IMR-90 (cell line): ENCODE results near the gene PAX9. TPM values are rescaled to one million over a fixed set of nuclear protein-coding genes. Genes with fewer than 3 reads are reported as not detected.

Source experiments
- ATAC-seq: fragments of 200-7000 bp; cut with Tn5 transposase; 2 replicates; pipeline ENCODE4 v1.9.1; 2020; ENCODE audit warnings: low read depth, mild to moderate bottlenecking, moderate library complexity
- Bru-seq: library from RNA; stranded (reverse); fragments of 400-500 nt; gene quantifications from one replicate; lab custom pipeline; 2021; lab: Mats Ljungman, UMichigan
- BruChase-seq, 2 experiments: library from RNA; stranded (reverse); fragments of 400-500 nt; gene quantifications; one replicate each; lab custom pipeline; 2021; lab: Mats Ljungman, UMichigan
- BruUV-seq: library from RNA; stranded (reverse); fragments of 400-500 nt; replicated peaks from 2 replicates; lab custom pipeline; 2021; lab: Mats Ljungman, UMichigan
- CTCF ChIA-PET: fragments of 300-600 bp; formaldehyde crosslinking; extraction: SDS; loops from one replicate; lab custom pipeline; 2021; ENCODE audit warnings: antibody characterized with exemption; lab: Yijun Ruan, JAX
- POLR2A ChIA-PET: fragments of 300-600 bp; sonication (Branson Sonifier 250); formaldehyde crosslinking; loops from one replicate; lab custom pipeline; 2022; ENCODE audit warnings: antibody characterized with exemption; ENCODE audit not compliant: unreplicated experiment; lab: Charles Lee
- DNase-seq: peaks from one replicate; pipeline ENCODE4 v3.0.0; 2013
- H2AFZ ChIP-seq: replicated peaks from 2 replicates; pipeline ENCODE3; 2013; ENCODE audit warnings: low read length, mild to moderate bottlenecking; ENCODE audit not compliant: poor library complexity
- H2AK5ac ChIP-seq: 2 replicates; pipeline ENCODE4 v1.6.1; 2013; ENCODE audit warnings: low read depth, low read length, inconsistent platforms
- H2AK9ac ChIP-seq: replicated peaks from 2 replicates; pipeline ENCODE3; 2013; ENCODE audit warnings: mild to moderate bottlenecking, low read depth, low read length, moderate library complexity; ENCODE audit not compliant: poor library complexity
- H2BK120ac ChIP-seq: 2 replicates; pipeline ENCODE4 v1.6.1; 2013; ENCODE audit warnings: low read depth, low read length, inconsistent platforms
- H2BK15ac ChIP-seq: 3 replicates; pipeline ENCODE4 v1.6.1; 2013; ENCODE audit warnings: low read depth, low read length, inconsistent platforms
- H2BK20ac ChIP-seq: 2 replicates; pipeline ENCODE4 v1.6.1; 2013; ENCODE audit warnings: low read depth, mild to moderate bottlenecking, inconsistent platforms, low read length, moderate library complexity
- H2BK5ac ChIP-seq: 2 replicates; pipeline ENCODE4 v1.6.1; 2013; ENCODE audit warnings: mild to moderate bottlenecking, low read depth, low read length, inconsistent platforms; ENCODE audit not compliant: poor library complexity, severe bottlenecking
- H3K14ac ChIP-seq: replicated peaks from 2 replicates; pipeline ENCODE4 v1.6.1; 2013; ENCODE audit warnings: low read depth, low read length, inconsistent platforms
- H3K18ac ChIP-seq: 2 replicates; pipeline ENCODE4 v1.6.1; 2013; ENCODE audit warnings: low read depth, low read length, control low read depth
- H3K23ac ChIP-seq: 2 replicates; pipeline ENCODE4 v1.6.1; 2013; ENCODE audit warnings: low read depth, low read length, inconsistent platforms
- H3K27ac ChIP-seq: 2 replicates; pipeline ENCODE4 v1.5.1; 2013; ENCODE audit warnings: mild to moderate bottlenecking, control low read depth, low read length; ENCODE audit not compliant: insufficient read depth
- H3K27me3 ChIP-seq: 2 replicates; pipeline ENCODE4 v1.6.1; 2013; ENCODE audit warnings: low read length; ENCODE audit not compliant: control insufficient read depth, insufficient read depth
- H3K36me3 ChIP-seq: 2 replicates; pipeline ENCODE4 v1.6.1; 2013; ENCODE audit warnings: low read length, mixed read lengths; ENCODE audit not compliant: control insufficient read depth, insufficient read depth
- H3K4ac ChIP-seq: 2 replicates; pipeline ENCODE4 v1.6.1; 2013; ENCODE audit warnings: low read depth, low read length, inconsistent platforms
- H3K4me1 ChIP-seq: 2 replicates; pipeline ENCODE4 v1.6.1; 2013; ENCODE audit warnings: low read length, mixed read lengths; ENCODE audit not compliant: control insufficient read depth, insufficient read depth
- H3K4me2 ChIP-seq: 2 replicates; pipeline ENCODE4 v1.6.1; 2013; ENCODE audit warnings: low read depth, mild to moderate bottlenecking, control low read depth, low read length, moderate library complexity
- H3K4me3 ChIP-seq: 2 replicates; pipeline ENCODE4 v1.5.1; 2013; ENCODE audit warnings: low read depth, mild to moderate bottlenecking, control low read depth, low read length, moderate library complexity; ENCODE audit not compliant: insufficient read depth
- H3K56ac ChIP-seq: 2 replicates; pipeline ENCODE4 v1.6.1; 2013; ENCODE audit warnings: low read length, inconsistent platforms; ENCODE audit not compliant: insufficient read depth; ENCODE audit errors: extremely low read depth
- H3K79me1 ChIP-seq, 2 experiments: 2 replicates each; pipeline ENCODE4 v1.6.1; 2013; ENCODE audit warnings: low read length in 2 of 2, inconsistent platforms in 1 of 2, low read depth in 1 of 2
- H3K9ac ChIP-seq: 2 replicates; pipeline ENCODE4 v1.6.1; 2013; ENCODE audit warnings: low read depth, low read length, control low read depth
- H3K9me1 ChIP-seq: 2 replicates; pipeline ENCODE4 v1.6.1; 2013; ENCODE audit warnings: low read length, inconsistent platforms; ENCODE audit not compliant: insufficient read depth
- H3K9me3 ChIP-seq: 2 replicates; pipeline ENCODE4 v1.6.1; 2013; ENCODE audit warnings: low read length; ENCODE audit not compliant: control insufficient read depth, insufficient read depth
- H4K20me1 ChIP-seq: 2 replicates; pipeline ENCODE4 v1.6.1; 2013; ENCODE audit warnings: low read length, inconsistent platforms; ENCODE audit not compliant: insufficient read depth
- H4K5ac ChIP-seq: 2 replicates; pipeline ENCODE4 v1.6.1; 2013; ENCODE audit warnings: mild to moderate bottlenecking, low read depth, low read length, control low read depth
- H4K8ac ChIP-seq, 2 experiments: 2 replicates each; pipeline ENCODE4 v1.6.1; 2013; ENCODE audit warnings: low read depth in 2 of 2, low read length in 2 of 2, control low read depth in 1 of 2, inconsistent platforms in 1 of 2
- H4K91ac ChIP-seq: 2 replicates; pipeline ENCODE4 v1.6.1; 2013; ENCODE audit warnings: low read depth, low read length, inconsistent platforms; ENCODE audit not compliant: insufficient read depth
- BHLHE40 ChIP-seq: fragments of 150-350 bp; IDR thresholded peaks from 2 replicates; pipeline ENCODE4 v1.6.1; 2016; ENCODE audit warnings: mild to moderate bottlenecking, low read depth, low read length
- CEBPB ChIP-seq: IDR thresholded peaks from 2 replicates; pipeline ENCODE4 v1.6.1; 2012; ENCODE audit warnings: low read depth, low read length, improper control_type of control experiment
- CHD1 ChIP-seq: IDR thresholded peaks from 2 replicates; pipeline ENCODE4 v1.6.1; 2012; ENCODE audit warnings: low read depth, low read length, improper control_type of control experiment
- FOS ChIP-seq: fragments of 150-350 bp; IDR thresholded peaks from 2 replicates; pipeline ENCODE4 v1.6.1; 2016; ENCODE audit warnings: low read depth, low read length
- MAFK ChIP-seq: IDR thresholded peaks from 2 replicates; pipeline ENCODE4 v1.6.1; 2012; ENCODE audit warnings: low read depth, low read length, improper control_type of control experiment
- MAZ ChIP-seq: IDR thresholded peaks from 2 replicates; pipeline ENCODE4 v1.6.1; 2012; ENCODE audit warnings: low read depth, mild to moderate bottlenecking, low read length, improper control_type of control experiment, moderate library complexity, borderline replicate concordance
- MXI1 ChIP-seq: IDR thresholded peaks from 2 replicates; pipeline ENCODE4 v1.6.1; 2012; ENCODE audit warnings: low read depth, mild to moderate bottlenecking, low read length, moderate library complexity, borderline replicate concordance
- NFE2L2 ChIP-seq: fragments of 150-350 bp; IDR thresholded peaks from 2 replicates; pipeline ENCODE4 v1.6.1; 2016; ENCODE audit warnings: low read depth, mild to moderate bottlenecking, low read length
- POLR2A ChIP-seq: IDR thresholded peaks from 2 replicates; pipeline ENCODE4 v1.6.1; 2012; ENCODE audit warnings: mild to moderate bottlenecking, low read depth, low read length
- RAD21 ChIP-seq: IDR thresholded peaks from 2 replicates; pipeline ENCODE4 v1.6.1; 2012; ENCODE audit warnings: low read length, improper control_type of control experiment
- RCOR1 ChIP-seq: IDR thresholded peaks from 2 replicates; pipeline ENCODE4 v1.6.1; 2012; ENCODE audit warnings: mild to moderate bottlenecking, low read length, improper control_type of control experiment; ENCODE audit not compliant: insufficient replicate concordance
- SMC3 ChIP-seq: fragments of 150-350 bp; IDR thresholded peaks from 2 replicates; pipeline ENCODE4 v1.6.1; 2016; ENCODE audit warnings: low read depth, mild to moderate bottlenecking, antibody characterized with exemption, low read length, moderate library complexity
- WGBS, 2 experiments: methylation state at CpG; one replicate each; pipeline versions ENCODE4 v1.1.5 to v1.1.7; 2013; ENCODE audit warnings: missing lambda C conversion rate in 2 of 2; ENCODE audit not compliant: insufficient read length in 1 of 2; ENCODE audit errors: extremely low coverage in 2 of 2; 5-methylcytosine and 5-hydroxymethylcytosine counted together
- dilution Hi-C: fragments of 300-500 bp; cut with HindIII; formaldehyde crosslinking; loops from one replicate; pipeline ENCODE4 v1.14.3; 2018; ENCODE audit warnings: low sequenced_read_pairs; ENCODE audit not compliant: unreplicated experiment
- in situ Hi-C: fragments of 300-500 bp; cut with MboI; formaldehyde crosslinking; loops from 3 replicates; pipeline ENCODE4 v1.14.3; 2019; ENCODE audit warnings: low sequenced_read_pairs, inconsistent platforms, mixed read lengths
- intact Hi-C: fragments of 100-400 bp; cut with micrococcal nuclease; formaldehyde crosslinking; loops from 2 replicates; pipeline ENCODE4 v1.10.0; 2022
- long read RNA-seq: library from polyadenylated mRNA; unstranded; transcript quantifications from one replicate; pipeline ENCODE4 v2.0.0, GENCODE V29; 2021; ENCODE audit not compliant: unreplicated experiment
- polyA plus RNA-seq, 3 experiments: library from polyadenylated mRNA; depleted of rRNA; stranded (reverse); fragments of >200 nt; gene quantifications; 2 replicates each; pipeline ENCODE4 v1.2.3, GENCODE V29; 2012; ENCODE audit warnings: low replicate concordance in 1 of 3
- total RNA-seq: library from RNA; depleted of rRNA; stranded (reverse); fragments of >200 nt; gene quantifications from 2 replicates; pipeline ENCODE4 v1.2.3, GENCODE V29; 2012; rRNA removed
- TF ChIP-seq, protein P1 (sequence below): fragments of 150-350 bp; IDR thresholded peaks from 2 replicates; pipeline ENCODE4 v1.6.1; 2017; ENCODE audit warnings: mild to moderate bottlenecking, antibody characterized with exemption, low read length, low read depth
- TF ChIP-seq, protein P2 (sequence below): conservative IDR thresholded peaks from 2 replicates; pipeline ENCODE4 v1.5.1; 2012; ENCODE audit warnings: mild to moderate bottlenecking, low read depth, low read length, improper control_type of control experiment

The PAX9 gene
- total RNA-seq = not detected in 2 replicates
- not detected in 2 replicates for polyA plus RNA-seq (2012; rRNA removed)
- polyA plus RNA-seq (2012; cell fraction: cytosol; rRNA removed) = not detected in 2 replicates
- polyA plus RNA-seq (2012; cell fraction: nucleus; rRNA removed; ENCODE audit: low replicate concordance) = not detected in 2 replicates
- Bru-seq, nascent RNA = percentile 7 among the genes with signal in this experiment
- percentile 9 among the genes with signal in this experiment for BruChase-seq, experiment 1, labeled RNA remaining after a 6-hour chase
- not detected for BruChase-seq, experiment 2, labeled RNA remaining after a 2-hour chase
- long read RNA-seq = 0 reads

DNA sequence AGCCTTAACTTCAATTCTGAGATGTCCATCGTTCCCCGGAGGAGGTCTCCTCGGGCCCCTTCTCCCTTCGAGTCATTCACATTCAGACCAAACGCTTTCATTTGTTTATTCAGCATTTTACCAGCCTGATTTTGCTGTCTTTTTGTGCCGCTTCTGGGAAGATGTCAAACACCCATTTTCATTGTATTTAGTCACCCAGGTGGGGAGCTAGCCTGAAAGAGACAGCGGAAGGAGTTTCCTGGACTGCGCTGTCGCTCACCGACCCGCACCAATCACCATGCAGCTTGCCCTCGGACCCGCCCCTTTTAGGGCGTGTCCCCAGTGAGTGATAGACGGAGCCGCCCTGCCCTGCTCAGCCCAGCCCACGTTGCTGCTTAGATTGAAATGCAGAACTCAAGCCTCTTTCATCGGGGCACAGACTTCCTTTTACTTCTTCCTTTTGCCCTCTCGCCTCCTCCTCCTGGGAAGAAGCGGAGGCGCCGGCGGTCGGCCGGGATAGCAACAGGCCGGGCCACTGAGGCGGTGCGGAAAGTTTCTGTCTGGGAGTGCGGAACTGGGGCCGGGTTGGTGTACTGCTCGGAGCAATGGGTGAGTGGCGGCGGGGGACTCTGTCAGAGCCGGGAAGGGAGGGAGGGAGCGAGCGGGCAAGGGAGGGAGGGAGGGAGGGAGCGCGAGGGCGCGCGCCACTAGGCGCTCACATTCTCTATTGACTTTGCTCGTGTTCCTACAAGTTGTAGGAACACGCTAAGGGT lies at the start of gene PAX9:
Gene PAX9, plus strand, starts transcription at position 355 of the 752 bp plus-strand sequence. Its CDS starts 230 bp downstream, at position 585.
- ChIA-PET POLR2A (no interaction called here), CTCF (interaction anchor here (0.6 kb wide), 1 partner anchor 35 kb away, joined by 3 read pairs; no protein-coding TSS in a partner anchor)
- no peaks in the 10 kb centered on the region for H3K79me1 ChIP-seq
- H2BK120ac ChIP-seq = no peak within 1 kb of the TSS
- H3K9ac ChIP-seq = no peak within 1 kb of the TSS
- no peak within 1 kb of the TSS for H3K23ac ChIP-seq
- peaks cover 93% of the 10 kb centered on the region for H3K27me3 ChIP-seq
- no peak within 1 kb of the TSS for H2BK15ac ChIP-seq
- no peak within 1 kb of the TSS for H4K91ac ChIP-seq
- H2AFZ ChIP-seq = peak within 1 kb of the TSS; percentile 79
- no peak within 1 kb of the TSS for H3K18ac ChIP-seq
- no peak within 1 kb of the TSS for H2AK9ac ChIP-seq
- ATAC-seq (peak; percentile 87), DNase-seq (peak; percentile 41)
- dilution Hi-C loops = no loop called here
- no TSS peak for BruUV-seq
- H3K9me3 ChIP-seq = peaks cover 13% of the 10 kb centered on the region; the same call in 1 of the 2 replicates
- H4K8ac ChIP-seq = no peak within 1 kb of the TSS
- peak within 1 kb of the TSS; percentile 84 for H3K4me2 ChIP-seq
- H4K5ac ChIP-seq = no peak within 1 kb of the TSS
- no peak within 1 kb of the TSS for H3K4ac ChIP-seq
- H3K27ac ChIP-seq = no peak within 1 kb of the TSS
- H4K20me1 ChIP-seq = no peaks in the 10 kb centered on the region
- no peaks in the 10 kb centered on the region for H3K9me1 ChIP-seq
- H3K4me1 ChIP-seq = peaks cover 7% of the 10 kb centered on the region; the same call in 1 of the 2 replicates
- H2BK5ac ChIP-seq = no peak within 1 kb of the TSS
- H3K4me3 ChIP-seq = peak within 1 kb of the TSS; percentile 41
- H2BK20ac ChIP-seq = no peak within 1 kb of the TSS
- no peaks in the 10 kb centered on the region for H3K36me3 ChIP-seq
- no peak within 1 kb of the TSS for H2AK5ac ChIP-seq
- in situ Hi-C loops = no loop called here
- H3K14ac ChIP-seq = no peak within 1 kb of the TSS
- 0% methylated on average over 16 of the region's 44 CpGs; no CpG with 5 or more reads in 1 of the 2 experiments for WGBS, 2 experiments
- H3K56ac ChIP-seq = no peak within 1 kb of the TSS
- intact Hi-C loops = no loop called here
- TF ChIP-seq SMC3 = no peak
- TF ChIP-seq RAD21 = no peak
- TF ChIP-seq MAFK = no peak
- no peak for TF ChIP-seq MXI1
- TF ChIP-seq, protein P1, sequence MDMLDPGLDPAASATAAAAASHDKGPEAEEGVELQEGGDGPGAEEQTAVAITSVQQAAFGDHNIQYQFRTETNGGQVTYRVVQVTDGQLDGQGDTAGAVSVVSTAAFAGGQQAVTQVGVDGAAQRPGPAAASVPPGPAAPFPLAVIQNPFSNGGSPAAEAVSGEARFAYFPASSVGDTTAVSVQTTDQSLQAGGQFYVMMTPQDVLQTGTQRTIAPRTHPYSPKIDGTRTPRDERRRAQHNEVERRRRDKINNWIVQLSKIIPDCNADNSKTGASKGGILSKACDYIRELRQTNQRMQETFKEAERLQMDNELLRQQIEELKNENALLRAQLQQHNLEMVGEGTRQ = no peak
- TF ChIP-seq, protein P2, sequence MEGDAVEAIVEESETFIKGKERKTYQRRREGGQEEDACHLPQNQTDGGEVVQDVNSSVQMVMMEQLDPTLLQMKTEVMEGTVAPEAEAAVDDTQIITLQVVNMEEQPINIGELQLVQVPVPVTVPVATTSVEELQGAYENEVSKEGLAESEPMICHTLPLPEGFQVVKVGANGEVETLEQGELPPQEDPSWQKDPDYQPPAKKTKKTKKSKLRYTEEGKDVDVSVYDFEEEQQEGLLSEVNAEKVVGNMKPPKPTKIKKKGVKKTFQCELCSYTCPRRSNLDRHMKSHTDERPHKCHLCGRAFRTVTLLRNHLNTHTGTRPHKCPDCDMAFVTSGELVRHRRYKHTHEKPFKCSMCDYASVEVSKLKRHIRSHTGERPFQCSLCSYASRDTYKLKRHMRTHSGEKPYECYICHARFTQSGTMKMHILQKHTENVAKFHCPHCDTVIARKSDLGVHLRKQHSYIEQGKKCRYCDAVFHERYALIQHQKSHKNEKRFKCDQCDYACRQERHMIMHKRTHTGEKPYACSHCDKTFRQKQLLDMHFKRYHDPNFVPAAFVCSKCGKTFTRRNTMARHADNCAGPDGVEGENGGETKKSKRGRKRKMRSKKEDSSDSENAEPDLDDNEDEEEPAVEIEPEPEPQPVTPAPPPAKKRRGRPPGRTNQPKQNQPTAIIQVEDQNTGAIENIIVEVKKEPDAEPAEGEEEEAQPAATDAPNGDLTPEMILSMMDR = no peak
- no peak for TF ChIP-seq POLR2A
- TF ChIP-seq CEBPB = no peak
- no peak for TF ChIP-seq NFE2L2
- no peak for TF ChIP-seq FOS
- no peak for TF ChIP-seq BHLHE40
- no peak for TF ChIP-seq CHD1
- no peak for TF ChIP-seq RCOR1
- no peak for TF ChIP-seq MAZ
